Epithelial cell of proximal tubule (primary cell): ENCODE results near the gene C2CD4B. TPM values are rescaled to one million over a fixed set of nuclear protein-coding genes. Genes with fewer than 3 reads are reported as not detected.

ENCODE experiments used
- DNase-seq: peaks from one replicate; pipeline ENCODE4 v3.0.0-alpha.2; 2011; ENCODE audit warnings: low read depth
- H3K4me3 ChIP-seq: 2 replicates; pipeline ENCODE4 v1.5.1; 2011; ENCODE audit warnings: low read depth, mild to moderate bottlenecking, low read length
- total RNA-seq: library from RNA; depleted of rRNA; stranded (reverse); fragments of >200 nt; gene quantifications from 2 replicates; pipeline ENCODE4 v1.2.3, GENCODE V29; 2015
- TF ChIP-seq, protein P1 (sequence below): conservative IDR thresholded peaks from 2 replicates; pipeline ENCODE4 v1.5.1; 2012; ENCODE audit warnings: low read depth, mild to moderate bottlenecking, low read length

Gene C2CD4B
- total RNA-seq, 1 donor from 2014 or later: 0.12 TPM

DNA sequence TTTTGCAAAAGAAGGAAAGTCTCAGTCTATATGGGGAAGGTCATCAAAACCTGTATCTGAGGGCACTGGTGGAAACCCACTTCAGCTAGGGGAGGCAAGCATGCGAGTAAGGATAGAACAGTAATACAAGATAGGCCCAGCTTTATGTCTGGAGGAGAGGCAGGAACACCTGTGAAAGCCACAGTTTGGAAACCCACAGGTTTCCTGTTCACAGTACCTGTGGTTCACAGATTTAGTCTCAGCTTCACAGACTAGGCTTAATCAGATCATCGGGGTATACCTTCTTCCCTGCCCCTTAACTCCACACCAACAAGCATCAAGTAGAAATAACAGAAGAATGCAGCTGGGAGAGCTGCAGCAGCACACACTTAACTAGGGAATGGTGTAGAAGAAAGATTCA lies 36.2 kb downstream of the C2CD4B start:
- DNase-seq: no peak
- no peak overlapping the region for H3K4me3 ChIP-seq
- TF ChIP-seq, protein P1, sequence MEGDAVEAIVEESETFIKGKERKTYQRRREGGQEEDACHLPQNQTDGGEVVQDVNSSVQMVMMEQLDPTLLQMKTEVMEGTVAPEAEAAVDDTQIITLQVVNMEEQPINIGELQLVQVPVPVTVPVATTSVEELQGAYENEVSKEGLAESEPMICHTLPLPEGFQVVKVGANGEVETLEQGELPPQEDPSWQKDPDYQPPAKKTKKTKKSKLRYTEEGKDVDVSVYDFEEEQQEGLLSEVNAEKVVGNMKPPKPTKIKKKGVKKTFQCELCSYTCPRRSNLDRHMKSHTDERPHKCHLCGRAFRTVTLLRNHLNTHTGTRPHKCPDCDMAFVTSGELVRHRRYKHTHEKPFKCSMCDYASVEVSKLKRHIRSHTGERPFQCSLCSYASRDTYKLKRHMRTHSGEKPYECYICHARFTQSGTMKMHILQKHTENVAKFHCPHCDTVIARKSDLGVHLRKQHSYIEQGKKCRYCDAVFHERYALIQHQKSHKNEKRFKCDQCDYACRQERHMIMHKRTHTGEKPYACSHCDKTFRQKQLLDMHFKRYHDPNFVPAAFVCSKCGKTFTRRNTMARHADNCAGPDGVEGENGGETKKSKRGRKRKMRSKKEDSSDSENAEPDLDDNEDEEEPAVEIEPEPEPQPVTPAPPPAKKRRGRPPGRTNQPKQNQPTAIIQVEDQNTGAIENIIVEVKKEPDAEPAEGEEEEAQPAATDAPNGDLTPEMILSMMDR: no peak

DNA sequence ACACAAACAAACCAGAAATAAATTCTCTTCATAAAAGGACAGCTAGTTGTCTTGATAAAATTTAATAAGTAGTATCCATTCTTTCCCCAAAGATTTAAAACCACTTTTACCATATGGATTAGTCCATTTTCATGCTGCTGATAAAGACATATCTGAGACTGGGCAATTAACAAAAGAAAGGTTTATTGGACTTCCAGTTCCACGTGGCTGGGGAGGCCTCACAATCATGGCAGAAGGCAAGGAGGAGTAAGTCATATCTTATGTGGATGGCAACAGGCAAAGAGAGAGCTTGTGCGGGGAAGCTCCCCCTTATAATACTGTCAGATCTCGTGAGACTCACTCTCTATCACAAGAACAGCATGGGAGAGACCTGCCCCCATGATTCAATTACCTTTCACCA lies 38.7 kb downstream of the C2CD4B start:
- no peak for DNase-seq
- TF ChIP-seq, protein P1: no peak
- no peak overlapping the region for H3K4me3 ChIP-seq

DNA sequence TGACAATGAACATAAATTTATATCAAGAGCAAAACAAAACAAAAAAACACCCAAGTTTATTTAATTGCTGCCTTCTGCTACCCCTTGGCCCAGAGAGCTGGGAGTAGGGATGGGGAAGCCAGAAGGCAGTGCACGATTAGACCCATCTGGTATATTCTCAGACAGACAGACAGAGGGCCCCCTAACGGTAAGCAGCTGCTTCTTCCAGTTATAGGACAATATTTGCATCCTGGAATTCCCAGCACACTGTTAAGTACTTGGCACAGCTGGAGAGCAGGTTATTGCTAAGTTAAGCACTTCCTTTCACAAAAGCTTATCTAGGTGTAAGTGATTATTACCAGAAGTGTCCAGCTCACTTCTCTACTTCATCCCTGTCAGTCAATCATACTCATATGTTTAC lies 39.3 kb downstream of the C2CD4B start:
- no peak overlapping the region for H3K4me3 ChIP-seq
- DNase-seq: no peak

DNA sequence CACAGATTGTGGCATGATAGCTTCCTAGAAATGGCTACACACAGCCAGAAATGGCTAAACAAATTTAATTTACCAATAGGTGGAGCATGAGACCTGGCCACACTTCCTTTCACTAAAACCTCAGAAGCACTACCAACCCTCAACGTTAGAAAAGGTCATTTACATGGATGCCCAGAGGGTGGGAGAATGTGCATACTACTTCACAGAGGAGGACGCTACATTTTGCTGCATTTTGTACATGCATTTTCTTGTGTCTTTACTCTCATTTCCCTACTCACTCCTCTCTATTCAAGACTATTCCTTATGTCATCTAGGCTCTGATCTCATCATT lies 40.1 kb downstream of the C2CD4B start:
- H3K4me3 ChIP-seq: no peak overlapping the region
- TF ChIP-seq, protein P1: peak; percentile 21
- DNase-seq: no peak

More for the DNA sequence above, 39.3 kb downstream of the C2CD4B start:
- TF ChIP-seq, protein P1: peak; percentile 74

DNA sequence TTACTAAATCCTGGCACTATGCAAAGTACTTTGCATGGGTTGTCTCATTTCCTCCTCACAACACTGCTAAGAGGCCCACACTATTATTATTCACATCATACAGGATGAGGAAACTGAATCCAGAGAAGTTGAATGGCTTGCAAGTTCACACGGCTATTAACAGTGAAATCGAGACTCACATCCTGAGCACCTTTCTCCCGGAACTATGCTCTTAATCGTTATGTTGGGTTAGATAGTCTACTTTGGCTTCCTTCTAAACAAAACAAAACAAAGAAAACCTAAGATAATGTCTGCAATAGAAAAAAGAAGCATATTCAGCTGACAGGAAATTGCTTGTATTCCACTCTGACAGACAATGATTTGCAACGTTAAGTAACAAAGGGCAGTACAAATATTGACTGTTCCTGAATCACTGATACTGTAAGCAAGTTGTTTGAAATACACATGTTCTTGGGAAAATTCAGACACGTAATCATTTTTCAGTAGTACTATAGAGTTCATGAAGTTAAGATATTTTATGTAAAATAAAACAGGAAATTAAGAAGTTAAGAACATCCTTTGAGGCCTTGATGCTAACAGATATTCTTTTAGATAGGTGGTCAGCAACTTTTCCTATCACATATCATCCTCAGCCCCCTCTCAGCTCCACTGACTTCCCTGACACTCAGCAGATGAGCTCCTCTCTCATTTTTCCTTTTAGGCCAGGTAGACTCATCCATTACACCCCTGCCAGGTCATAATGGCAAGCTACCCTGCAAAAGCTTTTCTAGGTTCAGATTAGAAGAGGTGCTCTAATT lies 40.7 kb downstream of the C2CD4B start:
- no peak overlapping the region for H3K4me3 ChIP-seq
- DNase-seq: no peak
- TF ChIP-seq, protein P1: no peak

DNA sequence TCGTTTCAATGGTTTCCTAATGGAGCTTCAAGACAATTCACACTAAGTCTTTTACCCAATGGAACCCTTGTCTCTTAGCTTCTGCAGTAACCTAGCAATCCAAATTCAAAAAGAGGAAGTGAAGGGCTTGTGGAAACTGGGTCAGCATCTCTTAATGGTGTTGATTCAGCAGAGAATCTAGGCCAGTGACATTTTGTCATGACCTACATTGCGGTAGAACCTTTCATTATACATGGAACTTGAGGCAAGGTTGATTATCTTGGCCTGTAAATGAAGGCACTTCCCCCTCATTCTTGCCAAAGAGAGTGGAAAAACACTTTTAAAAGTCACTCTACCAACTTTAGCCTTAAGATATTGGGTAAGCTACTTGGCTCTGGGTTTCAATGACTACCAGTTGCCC lies 42.8 kb downstream of the C2CD4B start:
- no peak overlapping the region for H3K4me3 ChIP-seq
- TF ChIP-seq, protein P1: no peak
- no peak for DNase-seq
